K562 (cell line): Measurements from ENCODE around the gene COX20. TPM values are rescaled to one million over a fixed set of nuclear protein-coding genes. Genes with fewer than 3 reads are reported as not detected.
A peak's percentile ranks its signal among the peaks of the same experiment; 100 is the strongest.

Source experiments
- BHLHE40 ChIP-seq: IDR thresholded peaks from 2 replicates; pipeline ENCODE4 v1.6.1; 2011; ENCODE audit warnings: low read length, improper control_type of control experiment
- DPF2 ChIP-seq: fragments of 450-650 bp; IDR thresholded peaks from 2 replicates; pipeline ENCODE4 v1.6.1; 2016
- ELF2 ChIP-seq: fragments of 250-450 bp; sonication (Bioruptor Pico); IDR thresholded peaks from 2 replicates; pipeline ENCODE4 v1.5.0; 2021; ENCODE audit warnings: mild to moderate bottlenecking
- HDAC1 ChIP-seq, 2 experiments: fragments of 450-650 bp; IDR thresholded peaks; 2 replicates each; pipeline ENCODE4 v1.6.1; 2016 to 2017; ENCODE audit warnings: inconsistent platforms in 1 of 2, mild to moderate bottlenecking in 1 of 2, moderate library complexity in 1 of 2
- MEF2D ChIP-seq: conservative IDR thresholded peaks from 2 replicates; pipeline ENCODE4 v1.6.1; 2016; ENCODE audit warnings: low read depth, missing genetic modification characterization, missing compliant biosample characterization
- NEUROD1 ChIP-seq: fragments of 150-350 bp; IDR thresholded peaks from 2 replicates; pipeline ENCODE4 v1.6.1; 2014; ENCODE audit warnings: borderline replicate concordance, low read length, low read depth; ENCODE audit not compliant: partially characterized antibody
- SIN3A ChIP-seq, 2 experiments: fragments of 150-350 bp in 1 of 2; IDR thresholded peaks; 2 replicates each; pipeline ENCODE4 v1.6.1; 2011 to 2016; ENCODE audit warnings: borderline replicate concordance in 2 of 2, low read depth in 2 of 2, low read length in 2 of 2, mild to moderate bottlenecking in 2 of 2, moderate library complexity in 2 of 2; ENCODE audit not compliant: control insufficient read depth in 1 of 2
- SMAD3 ChIP-seq: fragments of 450-650 bp; formaldehyde crosslinking; conservative IDR thresholded peaks from 2 replicates; pipeline ENCODE4 v1.4.0; 2020; ENCODE audit warnings: mild to moderate bottlenecking
- SMAD4 ChIP-seq: fragments of 250-450 bp; sonication (Bioruptor Pico); conservative IDR thresholded peaks from 2 replicates; pipeline ENCODE4 v1.8.0; 2021; ENCODE audit warnings: inconsistent platforms, mild to moderate bottlenecking, moderate library complexity
- TBP ChIP-seq: optimal IDR thresholded peaks from 2 replicates; pipeline ENCODE3; 2011; ENCODE audit warnings: low read depth, low read length, improper control_type of control experiment
- ZFPM2 ChIP-seq: fragments of 250-450 bp; sonication (Bioruptor Pico); IDR thresholded peaks from 2 replicates; pipeline ENCODE4 v1.5.1; 2022; ENCODE audit warnings: mild to moderate bottlenecking
- ZHX1 ChIP-seq: fragments of 150-350 bp; conservative IDR thresholded peaks from 2 replicates; pipeline ENCODE4 v1.6.1; 2014; ENCODE audit warnings: low read length
- ZNF175 ChIP-seq: fragments of 200-800 bp; sonication (Bioruptor generic); IDR thresholded peaks from 2 replicates; pipeline ENCODE4 v1.6.1; 2016; ENCODE audit warnings: low read depth, mild to moderate bottlenecking, missing genetic modification characterization, missing compliant biosample characterization
- ZNF212 ChIP-seq: fragments of 450-650 bp; formaldehyde crosslinking; IDR thresholded peaks from 2 replicates; pipeline ENCODE4 v1.4.0; 2020; ENCODE audit warnings: mild to moderate bottlenecking
- ZNF584 ChIP-seq: fragments of 200-800 bp; sonication (Bioruptor generic); IDR thresholded peaks from 2 replicates; pipeline ENCODE4 v1.6.1; 2016; ENCODE audit warnings: low read depth, mild to moderate bottlenecking, missing genetic modification characterization, missing compliant biosample characterization
- ZNF79 ChIP-seq: fragments of 250-450 bp; sonication (Bioruptor Pico); IDR thresholded peaks from 2 replicates; pipeline ENCODE4 v1.4.0; 2020; ENCODE audit warnings: low read depth, mild to moderate bottlenecking, moderate library complexity
- polyA plus RNA-seq, 8 experiments: library from polyadenylated mRNA; depleted of rRNA in 4 of 8; stranded (reverse) in 5 of 8; unstranded in 3 of 8; fragments of >200 nt; fragmentation: Nextera tagmentation in 2 of 8; fragmentation: Illumina TruSeq in 1 of 8; extraction: Ambion mirVana in 2 of 8; extraction: Trizol in 1 of 8; gene quantifications; 2 replicates each; pipeline versions ENCODE4 v1.2.1 to v1.2.3, GENCODE V29; 2011 to 2014; ENCODE audit warnings: inconsistent platforms in 1 of 8, missing spikeins in 1 of 8
- total RNA-seq, 7 experiments: library from RNA; depleted of rRNA in 6 of 7; stranded (reverse); fragments of >200 nt in 6 of 7; fragmentation: Illumina TruSeq in 2 of 7; extraction: Trizol in 2 of 7; gene quantifications; 2 replicates each; pipeline versions ENCODE4 v1.2.1 to v1.2.3, GENCODE V29; 2011 to 2021; ENCODE audit warnings: low replicate concordance in 1 of 7
- TF ChIP-seq, protein P1 (sequence below): fragments of 200-800 bp; sonication (Bioruptor generic); IDR thresholded peaks from 2 replicates; pipeline ENCODE4 v1.6.1; 2017; ENCODE audit warnings: missing genetic modification characterization, missing compliant biosample characterization
- TF ChIP-seq, protein P2 (sequence below): fragments of 450-650 bp; IDR thresholded peaks from 2 replicates; pipeline ENCODE4 v1.7.1; 2018; ENCODE audit warnings: mild to moderate bottlenecking, low read depth; ENCODE audit not compliant: partially characterized antibody

COX20 gene
- total and polyA plus RNA-seq, 9 of the 15 experiments (the other 6 are each of a cell fraction or from before 2014, with no cell fraction given) = 41.5 to 192 (median 84.3) TPM

DNA sequence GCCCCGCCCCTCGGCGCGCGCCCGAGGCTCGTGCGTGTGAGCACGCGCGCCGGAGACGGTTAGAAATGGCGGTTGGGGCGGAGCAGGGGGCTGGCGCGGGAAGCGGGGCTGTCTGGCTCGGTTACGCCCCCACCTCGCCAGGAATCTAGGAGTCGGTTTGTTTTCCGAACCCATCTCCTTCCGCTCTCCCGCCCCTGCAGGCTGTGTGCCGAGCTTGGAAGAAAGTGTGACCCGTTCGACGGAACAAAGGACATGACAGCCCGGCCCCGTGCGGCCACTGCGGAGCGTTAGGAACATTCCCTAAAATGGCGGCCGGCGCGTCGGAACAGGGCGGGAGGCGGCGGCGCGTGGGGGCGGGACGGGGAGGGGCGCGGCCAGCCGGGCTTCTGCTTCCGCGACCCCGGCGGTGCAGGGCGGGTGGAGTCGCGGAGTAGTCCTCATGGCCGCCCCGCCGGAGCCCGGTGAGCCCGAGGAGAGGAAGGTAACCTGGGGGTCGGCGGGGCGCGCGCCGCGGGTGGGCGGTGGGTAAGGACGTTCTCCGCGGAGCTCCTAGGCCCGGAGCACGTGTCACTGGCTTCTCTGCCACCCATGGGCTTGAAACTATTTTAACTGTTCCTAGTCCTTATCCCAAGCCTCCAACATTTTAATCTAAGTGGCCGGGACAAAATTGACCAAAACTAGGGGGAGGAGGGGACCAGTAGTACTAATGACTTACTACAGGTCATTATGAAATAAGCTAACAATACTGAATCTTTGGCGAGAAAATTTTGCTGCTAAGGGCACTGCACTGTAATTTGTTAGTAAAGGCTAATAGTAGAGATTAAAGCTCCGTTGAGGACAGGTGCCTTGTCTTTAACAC lies at the start of gene COX20 (continued):
- TF ChIP-seq, protein P1, sequence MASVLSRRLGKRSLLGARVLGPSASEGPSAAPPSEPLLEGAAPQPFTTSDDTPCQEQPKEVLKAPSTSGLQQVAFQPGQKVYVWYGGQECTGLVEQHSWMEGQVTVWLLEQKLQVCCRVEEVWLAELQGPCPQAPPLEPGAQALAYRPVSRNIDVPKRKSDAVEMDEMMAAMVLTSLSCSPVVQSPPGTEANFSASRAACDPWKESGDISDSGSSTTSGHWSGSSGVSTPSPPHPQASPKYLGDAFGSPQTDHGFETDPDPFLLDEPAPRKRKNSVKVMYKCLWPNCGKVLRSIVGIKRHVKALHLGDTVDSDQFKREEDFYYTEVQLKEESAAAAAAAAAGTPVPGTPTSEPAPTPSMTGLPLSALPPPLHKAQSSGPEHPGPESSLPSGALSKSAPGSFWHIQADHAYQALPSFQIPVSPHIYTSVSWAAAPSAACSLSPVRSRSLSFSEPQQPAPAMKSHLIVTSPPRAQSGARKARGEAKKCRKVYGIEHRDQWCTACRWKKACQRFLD = peak; percentile 73
- TF ChIP-seq ZNF212 (CRISPR knock-in tag) (0 out of 2 replicates have a peak, but pooled peaks have one; percentile 45), ZNF584 (CRISPR knock-in tag) (peak; percentile 86), ZNF175 (CRISPR knock-in tag) (peak; percentile 41), SMAD4 (CRISPR knock-in tag) (peak; percentile 89), HDAC1 (IDR thresholded peaks at IDR 0.05) (peak in 1 of 2 experiments; percentile 76; a peak in 2 of 4 replicates), ELF2 (CRISPR knock-in tag) (peak; percentile 64; the same call in 1 of the 2 replicates), ZFPM2 (0 out of 2 replicates have a peak, but pooled peaks have one; percentile 18), SMAD3 (CRISPR knock-in tag) (peak; percentile 63), SIN3A (IDR thresholded peaks at IDR 0.05; ENCODE audit: borderline replicate concordance in 2 of 2, control insufficient read depth in 1 of 2, low read depth in 2 of 2, low read length in 2 of 2) (peak; percentile 71 to 89; a peak in 3 of 4 replicates), ZHX1 (0 out of 2 replicates have a peak, but pooled peaks have one; percentile 39), ZNF79 (CRISPR knock-in tag) (no peak), NEUROD1 (peak; percentile 52), MEF2D (no peak), BHLHE40 (peak; percentile 73), DPF2 (0 out of 2 replicates have a peak, but pooled peaks have one; percentile 21), TBP (peak; percentile 68)
- TF ChIP-seq, protein P2, sequence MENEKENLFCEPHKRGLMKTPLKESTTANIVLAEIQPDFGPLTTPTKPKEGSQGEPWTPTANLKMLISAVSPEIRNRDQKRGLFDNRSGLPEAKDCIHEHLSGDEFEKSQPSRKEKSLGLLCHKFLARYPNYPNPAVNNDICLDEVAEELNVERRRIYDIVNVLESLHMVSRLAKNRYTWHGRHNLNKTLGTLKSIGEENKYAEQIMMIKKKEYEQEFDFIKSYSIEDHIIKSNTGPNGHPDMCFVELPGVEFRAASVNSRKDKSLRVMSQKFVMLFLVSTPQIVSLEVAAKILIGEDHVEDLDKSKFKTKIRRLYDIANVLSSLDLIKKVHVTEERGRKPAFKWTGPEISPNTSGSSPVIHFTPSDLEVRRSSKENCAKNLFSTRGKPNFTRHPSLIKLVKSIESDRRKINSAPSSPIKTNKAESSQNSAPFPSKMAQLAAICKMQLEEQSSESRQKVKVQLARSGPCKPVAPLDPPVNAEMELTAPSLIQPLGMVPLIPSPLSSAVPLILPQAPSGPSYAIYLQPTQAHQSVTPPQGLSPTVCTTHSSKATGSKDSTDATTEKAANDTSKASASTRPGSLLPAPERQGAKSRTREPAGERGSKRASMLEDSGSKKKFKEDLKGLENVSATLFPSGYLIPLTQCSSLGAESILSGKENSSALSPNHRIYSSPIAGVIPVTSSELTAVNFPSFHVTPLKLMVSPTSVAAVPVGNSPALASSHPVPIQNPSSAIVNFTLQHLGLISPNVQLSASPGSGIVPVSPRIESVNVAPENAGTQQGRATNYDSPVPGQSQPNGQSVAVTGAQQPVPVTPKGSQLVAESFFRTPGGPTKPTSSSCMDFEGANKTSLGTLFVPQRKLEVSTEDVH = peak; percentile 81
